Psoas muscle (tissue), 8 donors: Measurements from ENCODE around the gene MCFD2. TPM values are rescaled to one million over a fixed set of nuclear protein-coding genes. Genes with fewer than 3 reads are reported as not detected.

Experiments used
- ATAC-seq, 4 donors: fragments of 200-7000 bp; cut with Tn5 transposase; one replicate each; pipeline ENCODE4 v1.9.1; 2020; ENCODE audit warnings: moderate library complexity in 3 of 4, mild to moderate bottlenecking in 2 of 4
- DNase-seq, 2 donors: peaks; one replicate each; pipeline ENCODE4 v3.0.0-alpha.2; 2020
- H3K27ac ChIP-seq: fragments of 200-600 bp; one replicate; pipeline ENCODE4 v1.8.0; 2022
- H3K27me3 ChIP-seq, 3 donors: fragments of 200-600 bp in 1 of 3; one replicate each; pipeline versions ENCODE4 v1.6.1 to v1.8.0; 2013 to 2022; ENCODE audit warnings: low read length in 2 of 3, mild to moderate bottlenecking in 2 of 3, moderate library complexity in 1 of 3; ENCODE audit not compliant: insufficient read depth in 3 of 3
- H3K36me3 ChIP-seq, 2 donors: fragments of 200-600 bp in 1 of 2; one replicate each; pipeline versions ENCODE4 v1.6.1 to v1.8.0; 2013 to 2022; ENCODE audit warnings: low read depth in 1 of 2, mild to moderate bottlenecking in 1 of 2, moderate library complexity in 1 of 2; ENCODE audit not compliant: insufficient read depth in 1 of 2
- H3K4me1 ChIP-seq: fragments of 200-600 bp; one replicate; pipeline ENCODE4 v1.8.0; 2022
- H3K4me3 ChIP-seq: fragments of 200-600 bp; one replicate; pipeline ENCODE4 v1.8.0; 2022; ENCODE audit warnings: mild to moderate bottlenecking
- H3K9me3 ChIP-seq: fragments of 200-600 bp; one replicate; pipeline ENCODE4 v1.8.0; 2022
- WGBS, 3 donors: extraction: QIAGEN DNeasy Blood & Tissue Kit; methylation state at CpG; one replicate each; pipeline versions ENCODE4 v1.1.6 to v1.1.7; 2013; 5-methylcytosine and 5-hydroxymethylcytosine counted together
- intact Hi-C, 2 donors: fragments of 100-400 bp; cut with DNase I; formaldehyde crosslinking; loops; one replicate each; pipeline versions ENCODE4 v1.11.0 to v1.14.2; 2022
- polyA plus RNA-seq, 3 donors: library from polyadenylated mRNA; stranded (reverse); fragments of 200-250 nt; gene quantifications; one replicate each; pipeline ENCODE4 v1.2.3, GENCODE V29; 2013
- total RNA-seq, 4 donors: library from RNA; stranded (reverse); fragmentation: NEBNext Ultra II Directional in 2 of 4; extraction: Animal tissue kit (Norgen Biotek cat#: 25700) in 2 of 4; gene quantifications; one replicate each; pipeline versions ENCODE4 v1.2.1 to v1.2.4, GENCODE V29; 2021 to 2023
- TF ChIP-seq, protein P1 (sequence below): fragments of 200-600 bp; IDR thresholded peaks from one replicate; pipeline ENCODE4 v1.8.0; 2022; ENCODE audit warnings: antibody characterized with exemption
- donor health status: healthy with polysubstance abuse.
- donor health status: DM: no; HTN: no; CAD: no; lungs with moderate emphysema.
- donor health status: Bipolar disorder and iron deficiency.
- donor health status: healthy.
- donor health status: DM: yes; HTN: yes; CAD: no.
- donor health status: DM: no; HTN: no; CAD: no.
- donor health status: DM: no; HTN: no; CAD: no.
- donor health status: DM: yes; HTN: yes; CAD: no.

The MCFD2 gene
- total and polyA plus RNA-seq, 7 donors: 52.2 to 121 (median 86.5) TPM

DNA sequence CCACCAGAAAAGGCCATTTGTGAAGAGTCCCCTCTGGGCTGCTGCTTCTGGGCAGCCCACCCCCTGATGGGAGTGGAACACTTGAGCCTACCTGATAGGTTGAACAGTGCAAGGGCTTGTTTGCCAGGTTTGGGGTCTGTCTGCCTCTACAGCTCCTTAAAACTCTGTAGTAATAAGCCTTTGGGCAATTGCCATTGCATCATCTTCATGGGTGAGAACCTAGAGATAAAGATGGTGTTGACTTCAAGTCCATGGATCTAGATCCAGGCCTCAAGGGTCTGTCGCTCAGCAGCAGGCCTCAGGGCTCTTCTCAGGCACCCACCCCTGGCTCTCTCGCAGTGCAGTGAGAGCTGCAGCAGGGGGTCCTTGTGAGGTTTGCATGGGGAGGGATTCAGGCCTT is 47.1 kb upstream of the MCFD2 start:
- DNase-seq (no peak), ATAC-seq (no peak)
- Histone ChIP-seq H3K27ac (no peak overlapping the region), H3K9me3 (no peaks in the 10 kb centered on the region), H3K4me3 (no peak overlapping the region), H3K27me3 (no peaks in the 10 kb centered on the region), H3K4me1 (peaks cover 9% of the 10 kb centered on the region), H3K36me3 (peaks cover 0 to 23% of the 10 kb centered on the region in 2 donors)
- intact Hi-C loops: no loop called here
- TF ChIP-seq, protein P1, sequence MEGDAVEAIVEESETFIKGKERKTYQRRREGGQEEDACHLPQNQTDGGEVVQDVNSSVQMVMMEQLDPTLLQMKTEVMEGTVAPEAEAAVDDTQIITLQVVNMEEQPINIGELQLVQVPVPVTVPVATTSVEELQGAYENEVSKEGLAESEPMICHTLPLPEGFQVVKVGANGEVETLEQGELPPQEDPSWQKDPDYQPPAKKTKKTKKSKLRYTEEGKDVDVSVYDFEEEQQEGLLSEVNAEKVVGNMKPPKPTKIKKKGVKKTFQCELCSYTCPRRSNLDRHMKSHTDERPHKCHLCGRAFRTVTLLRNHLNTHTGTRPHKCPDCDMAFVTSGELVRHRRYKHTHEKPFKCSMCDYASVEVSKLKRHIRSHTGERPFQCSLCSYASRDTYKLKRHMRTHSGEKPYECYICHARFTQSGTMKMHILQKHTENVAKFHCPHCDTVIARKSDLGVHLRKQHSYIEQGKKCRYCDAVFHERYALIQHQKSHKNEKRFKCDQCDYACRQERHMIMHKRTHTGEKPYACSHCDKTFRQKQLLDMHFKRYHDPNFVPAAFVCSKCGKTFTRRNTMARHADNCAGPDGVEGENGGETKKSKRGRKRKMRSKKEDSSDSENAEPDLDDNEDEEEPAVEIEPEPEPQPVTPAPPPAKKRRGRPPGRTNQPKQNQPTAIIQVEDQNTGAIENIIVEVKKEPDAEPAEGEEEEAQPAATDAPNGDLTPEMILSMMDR: no peak
- 98 to 100% (median 99%) methylated on average over 2 of the region's 2 CpGs for WGBS, 3 donors

DNA sequence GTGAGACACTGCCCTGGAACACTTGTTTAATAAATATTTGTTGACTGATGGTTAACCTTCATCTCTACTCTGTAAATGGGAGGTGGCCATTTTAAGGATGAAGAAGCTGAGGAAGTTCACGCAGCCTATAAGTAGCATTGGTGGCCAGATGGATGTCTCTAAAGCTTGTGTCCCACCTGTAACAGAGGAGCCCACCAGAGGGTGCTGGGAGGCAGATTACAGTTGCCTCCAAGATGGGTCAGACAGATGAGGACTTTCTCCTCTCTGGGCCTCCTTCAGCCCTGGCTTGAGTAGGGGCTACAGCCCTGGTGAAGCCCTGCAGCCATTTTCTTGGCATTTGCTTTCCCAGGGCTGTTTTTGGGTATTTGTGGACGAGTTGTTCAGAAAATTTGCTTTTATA is 45.0 kb upstream of the MCFD2 start:
- no peak overlapping the region for H3K27ac ChIP-seq
- intact Hi-C loops: no loop called here
- ATAC-seq (no peak), DNase-seq (no peak)
- H3K27me3 ChIP-seq: no peaks in the 10 kb centered on the region
- peaks cover 9% of the 10 kb centered on the region for H3K4me1 ChIP-seq
- TF ChIP-seq, protein P1: no peak
- H3K9me3 ChIP-seq: no peaks in the 10 kb centered on the region
- H3K4me3 ChIP-seq: no peak overlapping the region
- peaks cover 0 to 39% of the 10 kb centered on the region in 2 donors for H3K36me3 ChIP-seq
- WGBS, 3 donors: 91 to 95% (median 91%) methylated on average over 2 of the region's 2 CpGs

DNA sequence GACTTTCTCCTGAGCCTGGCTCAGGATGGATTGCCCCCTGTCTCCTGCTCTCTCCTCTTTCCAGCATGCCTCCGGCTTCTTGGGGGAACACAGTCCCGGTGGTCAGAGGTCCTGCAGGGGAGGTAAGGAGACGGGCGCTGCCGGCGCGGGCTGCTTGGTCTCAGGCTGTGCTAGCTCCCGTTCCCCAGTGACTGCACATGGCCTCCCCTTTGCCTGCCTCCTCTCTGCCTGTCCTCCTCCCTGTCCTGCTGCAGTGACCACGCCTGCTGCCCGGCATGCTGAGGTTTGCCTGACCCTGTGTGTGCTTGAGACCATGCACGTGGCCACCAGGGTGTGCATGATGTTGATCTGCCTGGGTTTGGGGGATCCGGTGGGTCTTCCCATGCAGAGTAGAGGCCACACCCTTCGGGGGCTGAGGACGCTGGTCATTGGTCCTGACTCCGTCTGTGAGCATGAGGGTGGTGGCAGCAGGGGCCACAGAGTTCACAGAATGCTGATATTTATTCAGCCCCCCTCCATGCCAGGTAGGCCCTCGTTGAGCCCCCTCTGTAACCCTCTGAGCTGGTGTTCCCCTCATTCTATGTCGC is 42.9 kb upstream of the MCFD2 start:
- DNase-seq (no peak), ATAC-seq (no peak)
- intact Hi-C loops: no loop called here
- TF ChIP-seq, protein P1: no peak
- Histone ChIP-seq H3K4me3 (no peak overlapping the region), H3K27ac (no peak overlapping the region), H3K36me3 (peaks cover 0 to 43% of the 10 kb centered on the region in 2 donors), H3K27me3 (no peaks in the 10 kb centered on the region), H3K9me3 (no peaks in the 10 kb centered on the region), H3K4me1 (peaks cover 24% of the 10 kb centered on the region)
- 90 to 97% (median 91%) methylated on average over 16 to 17 of the region's 17 CpGs for WGBS, 3 donors

DNA sequence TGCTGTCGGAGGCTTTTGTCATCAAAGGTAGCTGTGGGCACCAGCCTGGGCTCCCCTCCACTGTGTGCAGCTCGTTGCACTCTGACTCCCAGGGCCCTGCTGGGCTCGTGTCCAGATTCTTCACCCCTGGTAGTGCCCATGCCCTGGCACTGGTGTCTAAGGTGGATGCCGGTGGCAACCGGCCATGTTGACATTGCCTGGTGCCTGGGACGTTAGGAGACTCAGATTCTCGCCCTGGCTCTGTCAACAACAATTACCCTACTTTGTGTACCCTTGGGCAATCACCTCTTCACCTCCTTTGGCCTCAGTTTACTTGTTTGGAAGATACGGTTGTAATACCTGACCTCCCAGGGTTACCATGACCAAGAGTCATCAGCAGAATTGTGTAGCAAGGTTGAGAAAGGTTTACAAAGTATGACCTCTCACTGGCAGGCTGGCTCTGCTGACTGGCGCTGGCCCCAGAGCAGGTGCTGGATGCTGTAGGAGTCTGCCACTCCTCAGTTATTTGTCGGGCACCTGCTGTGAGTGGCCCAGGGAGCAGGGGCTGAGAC is 41.5 kb upstream of the MCFD2 start:
- H3K27me3 ChIP-seq: no peaks in the 10 kb centered on the region
- TF ChIP-seq, protein P1: no peak
- peak overlapping the region; percentile 41 for H3K27ac ChIP-seq
- H3K4me1 ChIP-seq: peaks cover 24% of the 10 kb centered on the region
- WGBS, 3 donors: 56 to 77% (median 60%) methylated on average over 10 of the region's 10 CpGs
- intact Hi-C loops: no loop called here
- ATAC-seq (peak in 3 of 4 donors; percentile 25 to 46 (median 37)), DNase-seq (no peak)
- H3K9me3 ChIP-seq: no peaks in the 10 kb centered on the region
- H3K4me3 ChIP-seq: no peak overlapping the region
- H3K36me3 ChIP-seq: peaks cover 0 to 56% of the 10 kb centered on the region in 2 donors

DNA sequence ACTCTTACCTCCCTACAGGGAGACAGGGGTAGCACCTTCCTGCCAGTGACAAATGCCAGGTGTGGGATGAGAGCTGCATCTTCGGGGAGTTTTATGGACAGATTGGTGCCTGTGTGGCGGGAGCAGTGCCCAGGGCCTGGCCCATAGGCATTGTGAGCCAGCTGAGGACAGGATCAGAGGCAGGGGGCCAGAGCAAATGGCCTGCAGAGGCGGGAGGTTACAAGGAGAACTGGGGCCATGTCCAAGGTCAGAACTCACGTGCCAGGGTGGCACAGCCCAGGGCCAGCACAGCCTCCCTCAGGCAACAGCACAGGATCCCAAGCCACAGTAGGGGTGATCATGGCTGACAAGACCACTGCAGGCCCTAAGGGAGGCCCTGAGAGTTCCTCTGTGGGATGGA is 40.2 kb upstream of the MCFD2 start:
- H3K27ac ChIP-seq: peak overlapping the region; percentile 64
- no peaks in the 10 kb centered on the region for H3K9me3 ChIP-seq
- H3K4me1 ChIP-seq: peaks cover 24% of the 10 kb centered on the region
- DNase-seq (no peak), ATAC-seq (peak; percentile 5 to 37 (median 22))
- H3K36me3 ChIP-seq: peaks cover 0 to 66% of the 10 kb centered on the region in 2 donors
- no peaks in the 10 kb centered on the region for H3K27me3 ChIP-seq
- intact Hi-C loops: no loop called here
- TF ChIP-seq, protein P1: no peak
- no peak overlapping the region for H3K4me3 ChIP-seq
- 45 to 66% (median 47%) methylated on average over 4 of the region's 4 CpGs for WGBS, 3 donors
